Measurements from ENCODE around the gene TOX3.

Gene TOX3

GRCh38 chr16:52489894-52490293 lies 57.0 kb downstream of the TOX3 start:
- DNase-seq = no peak

GRCh38 chr16:52488837-52489289 lies 58.1 kb downstream of the TOX3 start:
- DNase-seq = no peak

- no peak for DNase-seq
Observed at GRCh38 chr16:52487849-52488457, 59.0 kb downstream of the TOX3 start.

- DNase-seq = no peak
Observed at GRCh38 chr16:52480237-52480636, 66.7 kb downstream of the TOX3 start.

- no peak for DNase-seq
Observed at GRCh38 chr16:52476111-52476510, 70.8 kb downstream of the TOX3 start.

GRCh38 chr16:52474679-52475078 lies 72.3 kb downstream of the TOX3 start:
- DNase-seq = no peak

GRCh38 chr16:52473096-52473495 lies 73.8 kb downstream of the TOX3 start:
- DNase-seq = no peak

GRCh38 chr16:52471650-52472370 lies 75.1 kb downstream of the TOX3 start:
- DNase-seq = no peak

- no peak for DNase-seq
Observed at GRCh38 chr16:52470585-52470984, 76.4 kb downstream of the TOX3 start.

GRCh38 chr16:52469775-52470174 lies 77.2 kb downstream of the TOX3 start:
- DNase-seq = no peak

- no peak for DNase-seq
Observed at GRCh38 chr16:52469091-52469490, 77.9 kb downstream of the TOX3 start.

GRCh38 chr16:52467753-52468152 lies 79.2 kb downstream of the TOX3 start:
- no peak for DNase-seq

GRCh38 chr16:52466994-52467393 lies 79.9 kb downstream of the TOX3 start:
- no peak for DNase-seq

GRCh38 chr16:52465711-52466267 lies 81.2 kb downstream of the TOX3 start:
- DNase-seq = no peak

- DNase-seq = no peak
Observed at GRCh38 chr16:52463904-52464303, 83.0 kb downstream of the TOX3 start.

GRCh38 chr16:52462816-52463215 lies 84.1 kb downstream of the TOX3 start:
- DNase-seq = no peak

GRCh38 chr16:52460639-52461178 lies 86.2 kb downstream of the TOX3 start:
- no peak for DNase-seq

- DNase-seq = no peak
Observed at GRCh38 chr16:52456368-52456767, 90.6 kb downstream of the TOX3 start.

- DNase-seq = no peak
Observed at GRCh38 chr16:52455549-52456277, 91.2 kb downstream of the TOX3 start.

GRCh38 chr16:52453644-52454043 lies 93.3 kb downstream of the TOX3 start:
- DNase-seq = no peak

GRCh38 chr16:52451971-52452421 lies 94.9 kb downstream of the TOX3 start:
- DNase-seq = no peak

- no peak for DNase-seq
Observed at GRCh38 chr16:52450916-52451315, 96.0 kb downstream of the TOX3 start.

GRCh38 chr16:52450241-52450640 lies 96.7 kb downstream of the TOX3 start:
- no peak for DNase-seq
